TTC549 (cell line): ENCODE data around the gene MALAT1.
"Not testable (repeated sequence)": the region's sequence is repeated elsewhere in the genome, so short reads cannot be mapped to it uniquely, and the experiment has no call there.

Experiments
- FAIRE-seq: peaks from 2 replicates; lab custom pipeline; 2012; peaks lifted over from hg19 to GRCh38; lab: Jason Lieb, UNC

Gene MALAT1

GRCh38 chr11:65498977-65499712 lies at the start of gene MALAT1:
Gene MALAT1 (plus strand): TSS chr11:65499045.
- FAIRE-seq: no peak

- not testable (repeated sequence) for FAIRE-seq
These were observed 47.5 kb upstream of the MALAT1 start for GRCh38 chr11:65451301-65451700.

GRCh38 chr11:65452259-65452658 lies 46.6 kb upstream of the MALAT1 start:
- FAIRE-seq: not testable (repeated sequence)

- FAIRE-seq: no peak
These were observed 45.9 kb upstream of the MALAT1 start for GRCh38 chr11:65452806-65453490.

- FAIRE-seq: no peak
These were observed 44.5 kb upstream of the MALAT1 start for GRCh38 chr11:65454311-65454695.

GRCh38 chr11:65454696-65455456 lies 44.0 kb upstream of the MALAT1 start:
- no peak for FAIRE-seq

GRCh38 chr11:65456418-65456817 lies 42.4 kb upstream of the MALAT1 start:
- no peak for FAIRE-seq

- no peak for FAIRE-seq
These were observed 39.3 kb upstream of the MALAT1 start for GRCh38 chr11:65459552-65459951.

GRCh38 chr11:65465471-65465870 lies 33.4 kb upstream of the MALAT1 start:
- FAIRE-seq: not testable (repeated sequence)

- not testable (repeated sequence) for FAIRE-seq
These were observed 31.5 kb upstream of the MALAT1 start for GRCh38 chr11:65467306-65467705.

- FAIRE-seq: no peak
These were observed 29.9 kb upstream of the MALAT1 start for GRCh38 chr11:65468874-65469333.

- FAIRE-seq: no peak
These were observed 28.3 kb upstream of the MALAT1 start for GRCh38 chr11:65470433-65471049.

GRCh38 chr11:65471447-65471891 lies 27.4 kb upstream of the MALAT1 start:
- FAIRE-seq: no peak

GRCh38 chr11:65472588-65473277 lies 26.1 kb upstream of the MALAT1 start:
- not testable (repeated sequence) for FAIRE-seq

- FAIRE-seq: no peak
These were observed 25.5 kb upstream of the MALAT1 start for GRCh38 chr11:65473278-65473860.

GRCh38 chr11:65474864-65475263 lies 24.0 kb upstream of the MALAT1 start:
- FAIRE-seq: no peak

GRCh38 chr11:65476632-65477148 lies 22.2 kb upstream of the MALAT1 start:
- FAIRE-seq: no peak

GRCh38 chr11:65477149-65477965 lies 21.5 kb upstream of the MALAT1 start:
- no peak for FAIRE-seq

- no peak for FAIRE-seq
These were observed 20.3 kb upstream of the MALAT1 start for GRCh38 chr11:65478388-65479183.
